ENCODE results near the gene RPL28. TPM values are rescaled to one million over a fixed set of nuclear protein-coding genes. Genes with fewer than 3 reads are reported as not detected.

RPL28 gene
- polyA plus RNA-seq, 5 donors, result 947 to 1,993 (median 1,238) TPM

GRCh38 chr19:55352040-55352439 is 33.7 kb upstream of the RPL28 start:
- DNase-seq, result no peak

GRCh38 chr19:55352549-55353145 is 33.1 kb upstream of the RPL28 start:
- DNase-seq, result no peak

DNA sequence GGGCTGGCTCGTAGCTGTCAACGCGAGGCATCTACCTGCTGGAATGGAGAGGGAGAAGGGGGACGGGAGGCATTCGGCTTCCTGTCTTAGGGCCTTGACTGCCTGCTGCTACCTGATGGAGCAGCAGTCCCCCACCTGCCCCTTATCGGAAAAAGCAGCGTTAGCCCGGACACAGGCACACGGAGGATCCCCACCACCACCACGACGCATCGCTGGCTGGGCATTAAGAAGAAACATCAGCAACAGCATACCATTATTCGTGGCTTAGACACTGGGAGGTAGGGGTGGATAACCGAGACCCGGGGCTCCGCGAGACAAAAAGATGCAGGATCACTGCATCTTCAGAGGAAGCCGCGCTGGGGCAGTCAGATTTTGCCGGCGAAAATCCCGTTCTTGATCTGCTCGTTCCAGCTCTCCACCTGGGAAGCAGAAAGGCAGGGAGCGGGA is 32.4 kb upstream of the RPL28 start:
- no peak for DNase-seq

DNA sequence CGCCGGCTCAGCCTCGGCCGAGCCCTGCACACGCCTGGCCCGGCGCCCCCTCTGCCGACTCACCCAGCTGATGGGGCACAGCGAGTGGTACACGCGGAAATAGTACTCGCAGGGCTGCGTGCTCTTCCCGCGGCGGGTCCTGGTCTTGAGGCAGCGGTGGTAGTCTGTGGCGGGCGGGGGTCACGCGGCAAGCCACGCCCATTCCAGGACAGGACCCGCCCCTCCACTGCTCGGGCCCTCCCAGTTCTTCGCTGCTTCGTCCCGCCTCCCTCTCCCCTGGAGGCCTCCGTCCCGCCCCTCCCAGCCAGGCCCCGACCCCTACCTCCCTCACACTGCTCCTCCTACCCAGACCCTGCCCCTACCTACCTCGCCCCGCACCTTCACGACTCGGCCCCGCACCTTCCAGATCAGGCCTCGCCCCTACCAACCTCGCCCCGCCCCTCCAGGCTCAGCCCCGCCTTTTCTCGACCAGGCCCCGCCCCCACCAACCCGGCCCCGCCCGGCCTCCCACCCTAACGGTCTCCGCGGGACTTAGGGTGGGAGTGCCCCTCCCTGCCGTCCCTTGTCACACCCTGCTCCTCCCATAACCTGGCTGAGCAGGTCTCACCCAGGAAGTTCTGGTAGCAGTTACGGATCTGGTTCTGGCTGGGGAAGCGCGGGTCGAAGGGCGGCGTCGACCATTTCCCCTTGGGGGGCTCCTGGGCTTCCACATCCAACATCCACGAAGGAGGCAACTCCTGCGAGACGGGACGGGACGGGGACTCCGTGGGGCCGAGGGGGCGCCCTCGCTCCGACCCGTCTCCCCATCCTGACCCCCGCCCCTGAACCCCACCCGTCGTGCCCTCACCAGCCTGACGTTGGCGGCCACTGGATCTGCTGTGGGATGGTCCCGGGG is 31.7 kb upstream of the RPL28 start:
- DNase-seq, result no peak

DNA sequence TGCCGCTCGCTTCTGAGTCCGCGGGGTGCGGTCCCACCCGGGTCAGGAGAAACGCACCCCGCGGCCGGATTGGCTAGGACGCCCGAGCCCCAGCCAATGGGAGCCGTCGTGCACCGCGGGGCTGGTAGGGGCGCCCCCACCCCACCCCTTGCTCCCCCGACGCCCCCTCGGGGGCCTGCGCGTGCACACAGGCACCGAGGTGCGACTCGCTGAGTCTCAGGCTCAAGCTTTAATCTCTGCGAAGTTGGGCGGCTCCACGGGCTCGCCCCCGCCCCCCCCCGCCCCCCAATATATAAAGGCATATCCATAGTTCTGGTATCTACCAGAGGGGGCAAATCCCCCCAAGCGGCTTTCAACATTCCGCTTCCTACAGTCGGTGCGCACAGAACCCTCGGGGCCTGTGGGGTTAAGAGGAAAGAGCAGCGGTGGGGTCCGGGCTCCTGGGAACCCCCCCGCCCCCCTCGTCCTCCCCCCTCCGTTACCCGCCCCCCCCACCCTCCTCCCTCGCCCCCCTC is 31.0 kb upstream of the RPL28 start, which contains the start of gene COX6B2:
Gene COX6B2 (minus strand): TSS at position 22 of the 515 bp plus-strand sequence. CDS start 198 bp downstream, outside the sequence.
- no peak for DNase-seq

GRCh38 chr19:55355213-55355821 is 30.4 kb upstream of the RPL28 start:
- no peak for DNase-seq

DNA sequence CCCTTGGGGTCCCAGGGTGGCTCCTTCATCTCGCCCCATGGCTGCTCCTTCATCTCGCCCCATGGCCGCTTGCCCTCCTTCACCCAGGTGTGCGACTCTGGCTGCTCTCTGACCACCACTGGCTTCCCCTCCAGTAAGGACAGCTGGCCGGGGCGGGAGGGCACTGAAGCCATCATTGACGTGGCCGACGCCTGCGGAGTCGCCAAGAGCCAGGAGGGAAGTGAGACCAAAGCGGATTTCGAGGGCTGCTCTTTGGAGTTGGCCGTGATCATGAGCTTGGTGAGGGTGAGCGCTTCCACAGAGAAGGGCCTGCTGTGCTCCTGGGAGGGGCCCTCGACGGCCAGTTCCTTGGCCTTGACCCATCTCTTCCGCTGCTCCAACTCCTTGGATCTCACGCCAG is 27.2 kb upstream of the RPL28 start:
- no peak for DNase-seq

DNA sequence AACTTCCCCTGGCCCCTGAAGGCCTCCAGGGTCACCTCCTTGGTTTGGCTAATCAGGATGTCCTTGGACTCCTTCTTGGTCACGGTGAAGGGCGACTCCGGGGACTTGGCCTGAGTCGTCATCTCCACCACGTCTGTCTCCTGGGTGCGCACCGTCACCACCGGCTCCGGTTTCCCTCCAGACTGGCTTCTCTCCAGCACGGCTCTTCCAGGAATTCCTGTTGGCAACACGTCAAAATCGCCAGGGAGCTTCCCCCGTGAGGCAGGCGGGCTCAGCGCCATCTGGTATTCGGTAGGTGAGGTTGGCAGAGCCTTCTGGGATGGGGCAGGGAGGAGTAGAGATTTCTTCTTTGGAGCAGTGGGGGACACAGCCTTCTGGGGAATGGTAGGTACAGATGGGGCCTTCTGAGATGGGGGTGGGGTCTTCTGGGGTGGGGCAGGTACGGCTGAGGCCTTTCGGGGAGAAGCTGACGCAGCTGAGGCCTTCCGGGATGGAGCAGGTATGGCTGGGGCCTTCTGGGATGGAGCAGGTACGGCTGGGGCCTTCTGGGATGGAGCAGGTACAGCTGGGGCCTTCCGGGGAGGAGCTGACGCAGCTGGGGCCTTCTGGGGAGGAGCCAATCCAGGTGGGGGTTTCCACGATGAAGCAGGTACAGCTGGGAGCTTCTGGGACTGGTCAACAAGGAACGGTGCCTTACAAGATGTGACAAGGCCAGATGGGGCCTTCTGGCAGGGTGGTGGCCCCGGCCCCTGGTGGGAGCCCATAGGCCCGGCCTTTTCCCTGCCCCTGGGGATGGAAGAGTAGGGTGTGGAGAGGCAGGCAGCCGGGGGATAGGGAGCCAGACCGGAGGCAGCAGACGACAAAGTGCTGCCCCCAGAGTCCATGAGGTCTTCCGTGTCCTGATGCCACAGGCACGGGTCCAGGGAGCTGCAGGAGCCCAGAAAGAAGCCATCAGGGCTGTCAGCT is 26.5 kb upstream of the RPL28 start:
- no peak for DNase-seq

DNA sequence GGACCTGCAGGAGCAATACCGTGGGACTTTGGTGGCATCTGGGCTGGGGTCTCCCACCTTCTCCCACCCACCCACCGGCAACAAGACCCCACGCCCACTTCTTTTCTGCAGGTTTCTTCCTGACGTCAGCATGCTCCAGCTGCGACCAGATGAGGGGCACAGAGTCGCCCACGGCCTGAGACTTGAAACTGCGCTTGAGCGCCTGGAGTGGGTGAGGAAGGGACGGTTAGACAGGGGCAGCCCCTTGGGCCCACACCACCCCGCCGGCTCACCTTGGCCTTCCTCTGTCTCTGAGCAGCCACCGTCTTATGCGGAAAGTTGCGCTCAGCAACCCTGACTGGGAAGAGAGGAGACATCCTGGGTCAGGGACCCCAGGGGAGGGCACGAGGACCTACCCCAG is 24.8 kb upstream of the RPL28 start:
- no peak for DNase-seq

- DNase-seq, result no peak
Measured at GRCh38 chr19:55362174-55362989, 23.4 kb upstream of the RPL28 start.

DNA sequence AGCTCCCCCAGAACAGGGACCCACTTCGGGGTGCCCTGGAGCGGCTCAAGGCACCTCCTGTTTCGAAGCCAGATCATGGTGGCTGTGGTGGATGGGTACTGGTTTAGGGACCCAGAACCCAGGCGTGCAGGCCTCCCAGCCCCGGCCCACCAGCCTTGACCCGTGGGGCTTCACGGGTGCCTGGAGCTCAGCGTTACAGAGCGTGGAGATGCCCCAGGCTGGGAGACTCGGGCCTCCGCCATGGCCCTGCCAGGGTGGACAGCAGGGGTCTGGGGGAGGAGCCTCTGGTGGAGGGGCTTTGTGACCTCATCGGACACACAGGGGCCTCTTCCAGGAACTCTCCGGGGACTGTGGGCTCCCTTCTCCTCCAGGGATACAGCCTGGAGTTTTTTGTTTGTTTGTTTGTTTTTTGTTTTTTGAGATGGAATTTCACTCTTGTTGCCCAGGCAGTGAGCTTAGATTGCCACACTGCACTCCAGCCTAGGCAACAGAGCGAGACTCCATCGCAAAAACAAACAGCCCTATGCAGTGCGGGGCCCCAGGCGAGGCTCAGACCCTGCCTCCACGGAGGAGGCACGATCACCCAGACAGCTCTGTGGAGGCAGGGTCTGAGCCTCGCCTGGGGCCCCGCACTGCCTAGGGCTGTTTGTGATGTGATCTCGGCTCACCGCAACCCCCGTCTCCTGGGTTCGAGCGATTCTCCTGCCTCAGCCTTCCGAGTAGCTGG is 22.6 kb upstream of the RPL28 start, which contains the start of gene GARIN5B:
Gene GARIN5B (minus strand): TSS at position 271 of the 727 bp plus-strand sequence. CDS start 194 bp downstream, at position 77.
- DNase-seq, result no peak

DNA sequence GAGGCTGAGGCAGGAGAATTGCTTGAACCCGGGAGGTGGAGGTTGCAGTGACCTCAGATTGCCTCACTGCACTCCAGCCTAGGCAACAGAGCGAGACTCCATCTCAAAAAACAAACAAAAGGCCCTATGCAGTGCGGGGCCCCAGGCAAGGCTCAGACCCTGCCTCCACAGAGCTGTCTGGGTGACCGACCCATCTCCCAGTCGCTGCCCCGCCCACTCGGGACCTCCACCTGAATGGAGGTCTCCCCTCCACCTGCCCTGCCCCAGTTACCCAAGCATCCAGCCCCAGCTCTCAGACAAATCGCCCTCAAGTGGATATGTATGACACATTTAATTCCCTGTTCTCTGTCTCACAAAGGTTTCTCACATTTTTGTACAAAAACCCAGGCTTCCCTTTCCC is 20.5 kb upstream of the RPL28 start:
- DNase-seq, result no peak

DNA sequence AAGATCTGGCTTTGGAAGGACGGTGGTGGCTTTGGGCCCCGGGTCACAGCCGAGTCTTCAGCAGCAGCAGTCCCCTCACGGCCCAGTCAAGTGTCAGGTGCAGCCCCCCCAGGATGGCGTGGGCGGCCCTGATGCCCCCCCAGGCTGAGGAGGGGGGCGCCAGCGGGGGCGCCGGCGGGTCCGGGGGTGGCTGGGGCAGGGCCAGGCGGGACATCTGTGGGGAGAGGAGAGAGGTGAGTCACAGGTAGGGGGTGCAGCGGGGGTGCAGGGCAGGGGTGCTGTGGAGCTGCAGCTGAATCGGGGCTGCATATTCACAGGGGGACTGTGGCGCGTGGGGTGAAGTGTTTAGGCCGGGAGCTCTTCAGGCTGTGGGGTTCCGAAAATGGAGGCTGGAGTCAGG is 19.8 kb upstream of the RPL28 start:
- DNase-seq, result no peak

GRCh38 chr19:55366790-55367189 is 18.9 kb upstream of the RPL28 start:
- no peak for DNase-seq

GRCh38 chr19:55368106-55368505 is 17.6 kb upstream of the RPL28 start:
- no peak for DNase-seq

- no peak for DNase-seq
Measured at GRCh38 chr19:55368701-55369563, 16.8 kb upstream of the RPL28 start.

DNA sequence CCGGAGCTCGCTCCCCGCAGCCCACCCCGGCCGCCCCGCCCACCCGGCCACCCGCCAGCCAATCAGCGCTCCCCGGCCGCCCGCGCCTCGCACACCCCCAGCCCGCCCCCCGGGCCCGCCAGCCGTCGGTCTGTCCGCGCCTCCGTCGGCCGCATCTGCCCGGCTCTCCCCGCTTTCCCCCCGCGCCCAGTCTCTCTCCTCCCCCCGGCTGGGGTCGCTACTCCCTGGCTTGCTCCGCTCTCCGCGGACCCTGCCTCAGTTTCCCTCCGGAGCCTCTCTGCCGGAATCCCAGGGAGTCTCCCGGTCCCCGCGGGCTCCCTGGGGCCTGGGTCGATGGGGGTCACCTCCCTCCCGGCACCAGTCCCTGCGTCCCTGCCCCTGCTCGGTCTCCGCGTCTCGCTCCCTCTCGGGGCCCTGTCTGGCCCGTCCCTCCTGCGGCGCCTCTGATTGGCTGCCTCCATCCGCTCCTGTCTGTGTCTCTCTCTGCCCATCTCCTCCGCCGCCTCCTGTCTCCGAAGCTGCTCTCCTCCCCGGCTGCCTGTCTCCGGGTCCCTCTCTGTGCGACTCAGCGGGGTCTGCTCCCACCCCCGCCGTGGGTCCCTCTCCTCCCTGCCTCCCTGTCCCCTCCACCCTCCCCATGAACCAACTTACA is 16.0 kb upstream of the RPL28 start:
- no peak for DNase-seq

All from right lung (tissue), 5 donors.